Colon (tissue), 2 donors: Measurements from ENCODE around the gene C2.
"Not testable (repeated sequence)": the region's sequence is repeated elsewhere in the genome, so short reads cannot be mapped to it uniquely, and the experiment has no call there.

Experiments used
- FAIRE-seq: peaks from 2 replicates; lab custom pipeline; 2012; peaks lifted over from hg19 to GRCh38; lab: Jason Lieb, UNC
- donor health status: control.
- donor health status: control.

The C2 gene

DNA sequence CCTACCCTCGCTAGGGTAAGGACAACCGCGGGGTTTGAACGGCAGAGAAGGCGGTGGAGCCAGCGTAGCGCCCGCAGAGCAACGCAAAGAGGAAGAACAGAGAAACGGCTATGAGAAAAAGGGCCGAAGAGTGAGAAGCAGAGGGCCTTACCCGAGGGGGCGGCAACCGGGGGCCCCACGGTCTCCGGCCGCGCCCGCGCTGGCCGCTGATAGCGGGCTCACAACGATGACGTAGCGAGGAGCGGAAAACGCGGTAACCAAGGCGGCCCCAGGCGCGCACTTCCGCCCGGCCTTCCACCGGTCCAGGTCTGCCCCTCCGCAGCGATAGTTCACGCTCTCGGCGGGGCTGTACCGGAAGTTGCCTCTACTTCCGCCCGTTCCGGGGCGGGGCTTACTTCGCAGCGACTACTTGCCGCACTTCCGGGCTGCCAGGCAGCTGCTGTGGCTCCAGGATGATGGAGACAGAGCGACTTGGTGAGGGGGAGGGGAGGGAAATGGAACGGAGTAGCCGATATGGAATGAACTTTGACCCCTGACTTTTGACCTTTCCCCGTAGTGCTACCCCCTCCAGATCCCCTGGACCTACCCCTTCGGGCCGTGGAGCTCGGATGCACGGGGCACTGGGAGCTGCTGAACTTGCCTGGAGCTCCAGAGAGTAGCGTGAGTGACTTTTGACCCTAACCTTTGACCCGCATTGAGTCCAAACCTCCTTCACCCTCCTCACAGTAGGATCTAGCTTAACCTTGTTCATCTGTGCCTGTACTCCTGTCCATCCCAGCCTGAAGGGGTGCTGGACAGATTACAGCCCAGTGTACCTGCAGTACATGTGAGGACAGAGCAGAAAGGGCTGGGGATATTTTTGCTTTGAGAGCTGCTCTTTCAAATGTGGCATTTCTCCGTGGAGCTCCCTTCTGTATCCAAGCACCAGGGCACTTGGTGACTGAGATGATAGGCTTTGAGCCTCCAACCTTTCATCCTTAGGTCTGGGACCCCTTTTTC, 31.5 kb downstream of the C2 start, which contains the start of the genes NELFE and SKIC2:
NELFE (minus strand) TSS at position 231 of the 999 bp plus-strand sequence. CDS start 525 bp downstream, outside the sequence.
SKIC2 (plus strand) TSS at position 435 of the 999 bp plus-strand sequence; CDS start at position 453, 18 bp downstream.
- FAIRE-seq, result no peak

DNA sequence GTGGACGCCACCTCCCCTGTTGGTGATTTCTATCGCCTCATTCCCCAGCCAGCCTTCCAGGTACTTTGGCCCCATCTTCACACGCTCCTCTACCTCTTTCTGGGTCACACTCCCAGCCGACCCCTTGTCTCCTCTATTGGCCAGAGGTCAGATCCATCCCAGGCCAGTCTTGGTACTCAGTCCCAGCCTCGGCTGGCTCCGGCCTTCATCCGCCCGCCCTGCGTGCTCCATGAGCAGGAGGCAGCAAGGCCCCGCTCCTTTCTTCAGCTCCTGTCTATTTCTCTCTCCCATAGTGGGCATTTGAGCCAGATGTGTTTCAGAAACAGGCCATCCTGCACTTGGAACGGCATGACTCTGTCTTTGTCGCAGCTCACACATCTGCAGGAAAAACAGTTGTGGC, 34.1 kb downstream of the C2 start:
- no peak for FAIRE-seq

DNA sequence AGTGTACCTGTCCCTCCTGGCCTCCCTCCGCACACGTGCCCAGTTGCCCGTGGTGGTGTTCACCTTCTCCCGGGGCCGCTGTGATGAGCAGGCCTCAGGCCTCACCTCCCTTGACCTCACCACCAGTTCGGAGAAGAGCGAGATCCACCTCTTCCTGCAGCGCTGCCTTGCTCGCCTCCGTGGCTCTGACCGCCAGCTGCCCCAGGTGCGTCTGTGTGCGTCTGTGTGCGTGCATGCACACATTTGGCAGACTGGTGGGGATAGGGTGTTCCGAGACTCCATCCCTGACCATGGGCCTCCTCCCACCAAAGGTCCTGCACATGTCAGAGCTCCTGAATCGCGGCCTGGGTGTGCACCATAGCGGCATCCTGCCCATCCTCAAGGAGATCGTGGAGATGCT, 36.4 kb downstream of the C2 start:
- no peak for FAIRE-seq

DNA sequence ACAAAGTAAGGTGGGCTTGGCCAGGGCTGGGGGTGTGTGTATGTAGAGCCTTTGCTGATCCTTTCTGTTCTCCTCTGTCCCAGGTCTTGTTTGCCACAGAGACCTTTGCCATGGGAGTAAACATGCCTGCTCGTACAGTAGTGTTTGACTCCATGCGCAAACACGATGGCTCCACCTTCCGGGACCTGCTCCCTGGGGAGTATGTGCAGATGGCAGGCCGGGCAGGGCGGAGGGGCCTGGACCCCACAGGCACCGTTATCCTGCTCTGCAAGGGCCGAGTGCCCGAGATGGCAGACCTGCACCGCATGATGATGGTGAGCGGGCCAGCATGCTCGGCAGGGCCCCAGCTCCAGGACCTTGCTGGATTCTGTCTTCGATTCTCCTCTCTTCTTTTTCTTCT, 38.2 kb downstream of the C2 start:
- no peak for FAIRE-seq

DNA sequence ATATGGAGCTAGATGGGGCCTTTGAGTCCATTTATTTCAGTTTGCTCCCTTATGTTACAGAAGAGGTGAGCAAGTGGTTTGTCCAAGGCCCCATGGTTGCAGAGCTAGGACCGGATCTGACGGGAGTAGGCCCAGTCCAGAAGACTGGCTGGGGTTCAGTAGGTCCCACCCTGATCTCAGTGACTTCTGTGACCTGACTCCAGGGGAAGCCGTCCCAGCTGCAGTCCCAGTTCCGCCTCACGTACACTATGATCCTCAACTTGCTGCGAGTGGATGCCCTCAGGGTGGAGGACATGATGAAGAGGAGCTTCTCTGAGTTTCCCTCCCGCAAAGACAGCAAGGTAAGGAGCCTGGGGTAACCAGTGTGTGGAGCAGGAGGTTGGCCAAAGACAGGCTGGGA, 39.0 kb downstream of the C2 start:
- no peak for FAIRE-seq

DNA sequence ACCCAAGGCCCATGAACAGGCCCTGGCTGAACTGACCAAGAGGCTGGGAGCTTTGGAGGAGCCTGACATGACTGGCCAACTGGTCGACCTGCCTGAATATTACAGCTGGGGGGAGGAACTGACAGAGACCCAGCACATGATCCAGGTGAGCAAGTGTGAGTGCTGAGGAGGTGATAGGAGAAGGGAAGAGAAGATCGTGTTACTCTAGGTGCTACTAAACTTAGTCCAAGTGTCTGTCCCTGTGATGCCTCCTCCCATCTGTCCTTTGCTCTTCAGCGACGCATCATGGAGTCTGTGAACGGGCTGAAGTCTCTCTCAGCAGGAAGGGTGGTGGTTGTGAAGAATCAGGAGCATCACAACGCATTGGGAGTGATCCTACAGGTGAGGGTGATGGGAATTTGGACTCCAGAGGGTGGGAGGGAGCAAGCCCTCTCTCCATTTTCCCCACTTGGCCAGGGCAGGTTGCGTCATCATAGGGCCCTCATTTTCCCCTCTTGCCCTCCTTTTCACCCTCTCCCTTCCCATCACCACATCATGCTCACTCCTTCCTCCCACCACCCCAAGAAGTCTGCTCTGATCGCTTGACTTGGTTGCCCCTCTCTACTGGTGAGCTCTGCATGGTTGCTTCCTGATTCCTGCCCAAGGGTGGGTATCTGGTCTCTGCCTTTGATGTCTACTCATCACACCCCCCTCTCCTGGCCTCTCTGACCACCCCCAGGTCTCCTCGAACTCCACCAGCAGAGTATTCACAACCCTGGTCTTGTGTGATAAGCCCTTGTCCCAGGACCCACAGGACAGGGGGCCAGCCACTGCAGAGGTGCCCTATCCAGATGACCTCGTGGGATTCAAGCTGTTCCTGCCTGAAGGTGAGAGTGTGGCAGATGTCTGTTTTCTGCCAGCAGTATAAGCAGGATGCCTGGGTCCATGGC, 39.7 kb downstream of the C2 start:
- no peak for FAIRE-seq

DNA sequence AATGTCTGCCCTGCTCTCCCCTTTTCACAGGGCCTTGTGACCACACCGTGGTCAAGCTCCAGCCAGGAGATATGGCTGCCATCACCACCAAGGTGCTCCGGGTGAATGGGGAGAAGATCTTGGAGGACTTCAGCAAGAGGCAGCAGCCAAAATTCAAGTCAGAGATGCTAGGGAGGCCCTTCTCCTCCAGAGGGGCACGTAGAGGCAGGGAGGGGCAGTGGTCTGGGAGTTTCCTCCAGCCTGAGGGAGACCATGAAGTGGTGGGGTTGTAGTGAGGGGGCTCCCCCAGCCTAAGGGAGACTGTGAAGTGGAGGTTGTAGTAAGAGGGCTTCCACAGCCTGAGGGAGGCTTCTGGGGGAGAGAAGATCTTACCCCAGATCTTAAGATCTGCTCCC, 40.4 kb downstream of the C2 start:
- no peak for FAIRE-seq

DNA sequence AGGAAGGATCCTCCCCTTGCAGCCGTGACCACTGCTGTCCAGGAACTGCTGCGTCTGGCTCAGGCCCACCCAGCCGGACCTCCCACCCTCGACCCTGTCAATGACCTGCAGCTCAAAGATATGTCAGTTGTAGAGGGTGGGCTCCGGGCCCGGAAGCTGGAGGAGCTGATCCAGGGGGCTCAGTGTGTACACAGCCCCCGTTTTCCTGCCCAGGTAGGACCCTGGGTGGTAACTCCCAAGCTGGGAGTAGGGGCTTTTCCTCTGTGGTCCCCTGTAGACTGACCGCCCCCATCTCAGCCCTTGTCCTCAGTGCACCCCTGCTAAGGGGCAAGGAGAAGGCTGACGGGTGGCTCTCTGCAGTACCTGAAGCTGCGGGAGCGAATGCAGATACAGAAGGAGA, 40.8 kb downstream of the C2 start:
- no peak for FAIRE-seq

DNA sequence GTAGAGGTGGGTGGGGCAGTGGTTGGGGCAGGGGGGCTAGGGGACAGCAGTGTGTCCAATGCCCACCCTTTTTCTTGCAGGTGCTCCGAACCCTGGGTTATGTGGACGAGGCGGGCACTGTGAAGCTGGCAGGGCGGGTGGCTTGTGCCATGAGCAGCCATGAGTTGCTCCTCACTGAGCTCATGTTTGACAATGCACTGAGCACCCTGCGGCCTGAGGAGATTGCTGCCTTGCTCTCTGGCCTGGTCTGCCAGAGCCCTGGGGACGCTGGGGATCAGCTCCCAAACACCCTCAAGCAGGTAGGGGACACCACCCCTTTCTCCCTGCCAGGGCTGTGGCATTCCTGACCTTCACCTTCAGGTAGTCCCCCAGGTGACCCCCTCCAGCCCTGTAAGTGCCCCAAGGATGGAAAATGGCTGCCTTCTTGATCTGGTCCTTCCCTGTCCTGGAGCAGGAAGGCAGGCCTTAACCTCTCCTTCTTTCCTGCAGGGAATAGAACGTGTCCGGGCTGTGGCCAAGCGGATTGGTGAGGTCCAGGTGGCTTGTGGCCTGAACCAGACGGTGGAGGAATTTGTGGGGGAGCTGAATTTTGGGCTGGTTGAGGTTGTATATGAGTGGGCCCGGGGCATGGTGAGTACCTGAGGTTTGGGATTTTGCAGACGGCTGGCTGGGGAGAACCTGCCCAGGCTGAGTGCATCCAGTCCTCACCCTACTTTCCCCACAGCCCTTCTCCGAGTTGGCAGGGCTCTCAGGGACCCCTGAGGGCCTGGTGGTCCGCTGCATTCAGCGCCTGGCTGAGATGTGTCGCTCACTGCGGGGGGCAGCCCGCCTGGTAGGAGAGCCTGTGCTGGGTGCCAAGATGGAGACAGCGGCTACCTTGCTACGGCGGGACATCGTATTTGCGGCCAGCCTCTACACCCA, 41.5 kb downstream of the C2 start:
- FAIRE-seq, result no peak

DNA sequence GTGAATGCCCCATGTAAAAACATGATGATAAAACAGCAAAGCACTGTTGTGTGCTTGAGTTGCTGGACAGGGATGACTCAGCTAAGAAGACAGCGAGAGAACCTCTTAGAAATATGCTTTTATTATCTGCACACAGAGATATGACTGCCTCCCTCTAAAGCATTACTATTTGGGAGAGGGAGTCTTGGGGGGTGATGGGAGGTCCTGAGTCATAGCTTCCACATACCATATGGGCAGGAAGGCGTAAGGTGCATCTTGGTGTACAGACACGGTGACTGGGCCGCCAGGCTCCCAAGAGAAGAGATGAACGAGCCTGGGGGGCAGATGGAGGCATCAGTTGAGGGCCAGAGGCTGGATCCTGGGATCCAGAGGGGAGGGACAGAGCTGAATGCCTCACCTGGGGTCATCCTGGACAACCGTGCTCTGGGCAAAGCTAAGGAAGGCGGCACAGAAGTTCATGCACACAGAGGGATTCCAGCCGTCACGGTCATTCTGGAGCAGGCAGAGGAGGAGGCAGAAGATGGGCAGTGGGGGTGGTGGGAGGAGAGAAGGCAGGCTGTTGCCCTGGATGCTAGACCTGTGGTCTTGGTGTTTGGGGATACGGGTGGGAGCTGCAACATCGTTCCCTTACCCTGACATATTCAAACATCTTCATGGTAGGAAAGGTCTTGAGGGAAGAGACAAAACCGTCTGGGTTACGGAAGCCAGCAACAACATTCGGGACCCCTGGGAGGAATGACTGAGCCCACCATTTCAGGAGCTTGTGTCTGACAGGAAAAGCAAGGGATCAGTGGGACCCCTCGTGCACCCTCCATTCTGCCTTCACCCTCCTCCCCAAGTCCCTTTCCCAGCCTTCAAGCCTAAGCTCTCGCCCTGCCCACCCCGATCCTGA, 42.4 kb downstream of the C2 start:
- no peak for FAIRE-seq

DNA sequence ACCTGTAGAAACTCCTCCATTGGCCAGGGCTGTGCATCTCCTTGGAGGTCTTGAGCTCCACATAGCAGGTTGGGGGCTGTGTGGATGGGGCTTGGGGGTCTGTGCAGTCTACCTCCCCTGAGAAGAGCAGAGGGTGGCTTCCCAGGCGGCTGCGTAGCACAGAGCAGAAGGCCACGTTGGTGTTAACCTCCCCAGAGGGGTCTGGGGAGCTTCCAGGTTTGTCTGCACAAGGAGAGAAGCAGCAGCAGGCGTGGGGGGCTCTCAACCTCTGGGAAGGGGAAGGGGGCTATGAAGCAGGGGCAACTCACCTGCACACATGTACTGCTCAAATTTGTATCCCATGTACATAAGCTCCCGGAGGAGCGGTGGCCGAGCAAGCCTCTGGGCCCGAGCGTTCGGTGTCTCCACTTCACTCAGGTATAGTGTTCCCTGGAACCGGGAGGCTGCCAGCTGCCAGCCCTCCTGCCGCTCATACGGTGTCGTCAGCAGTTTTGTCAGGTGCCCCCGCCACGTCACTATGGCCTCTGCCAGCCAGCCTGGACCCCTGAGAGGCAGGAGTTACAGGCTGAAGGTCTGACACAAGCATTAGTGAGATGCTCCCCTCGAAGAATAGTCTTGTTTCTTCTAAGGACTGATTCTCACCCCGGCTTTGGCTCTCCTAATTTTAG, 43.2 kb downstream of the C2 start:
- FAIRE-seq, result no peak

DNA sequence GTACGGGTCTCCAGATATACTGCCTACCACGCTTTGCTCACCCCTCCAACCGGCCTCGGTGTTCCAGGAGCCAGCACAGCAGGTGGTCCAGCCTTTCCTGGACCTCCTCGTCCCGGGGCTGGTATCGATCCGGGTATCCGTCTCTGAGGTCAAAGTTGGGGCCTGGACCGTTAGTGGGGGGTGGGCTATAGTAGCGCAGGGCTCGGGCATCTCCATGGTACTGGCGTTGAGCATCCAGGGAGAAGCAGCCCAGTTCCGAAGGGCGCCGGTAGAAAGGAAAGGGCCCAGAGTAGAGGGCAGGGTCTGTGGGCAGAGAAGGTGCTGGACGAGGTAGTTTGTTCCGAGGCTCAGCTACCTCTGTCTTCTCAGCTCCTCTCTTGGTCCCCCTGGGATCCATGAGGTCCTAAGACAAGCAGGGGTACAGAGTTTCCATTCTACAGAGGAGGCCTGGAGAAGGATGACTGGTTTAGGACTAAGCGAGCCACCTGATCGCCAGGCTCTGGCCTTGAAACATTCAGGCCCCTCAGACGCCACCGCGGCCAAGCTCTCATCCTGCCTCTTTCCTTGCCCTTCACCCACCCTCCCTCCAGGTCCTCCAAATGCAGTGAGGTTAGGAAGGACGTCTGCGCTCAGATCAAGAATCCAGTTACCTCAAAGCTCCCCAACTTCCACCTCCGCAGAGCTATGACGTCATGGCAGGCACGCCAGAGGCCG, 43.9 kb downstream of the C2 start:
- no peak for FAIRE-seq

DNA sequence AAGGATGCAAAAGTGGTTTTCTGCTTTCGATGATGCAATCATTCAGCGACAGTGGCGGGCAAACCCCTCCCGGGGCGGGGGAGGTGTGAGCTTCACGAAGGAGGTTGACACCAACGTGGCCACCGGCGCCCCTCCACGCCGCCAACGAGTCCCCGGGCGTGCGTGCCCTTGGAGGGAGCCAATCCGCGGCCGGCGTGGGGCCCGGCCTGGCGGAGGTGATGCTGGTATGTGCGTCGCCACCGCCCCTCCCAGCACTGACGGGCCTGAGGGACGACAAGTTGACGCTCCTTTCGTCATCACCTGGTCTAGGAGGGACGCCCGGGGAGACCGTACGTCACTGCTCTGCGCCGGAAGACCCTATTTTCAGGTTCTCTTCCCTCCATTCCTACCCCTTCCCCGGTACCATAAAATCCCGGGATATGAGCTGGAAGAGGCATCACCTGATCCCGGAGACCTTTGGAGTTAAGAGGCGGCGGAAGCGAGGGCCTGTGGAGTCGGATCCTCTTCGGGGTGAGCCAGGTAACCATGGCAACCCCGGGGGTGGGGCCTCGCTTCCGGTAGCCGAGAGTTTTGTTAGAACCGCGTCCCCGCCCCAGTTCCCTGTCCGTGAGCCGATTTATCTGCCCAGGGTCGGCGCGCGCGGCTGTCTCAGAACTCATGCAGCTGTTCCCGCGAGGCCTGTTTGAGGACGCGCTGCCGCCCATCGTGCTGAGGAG, 44.6 kb downstream of the C2 start, which contains the start of gene DXO:
DXO (minus strand) TSS at position 146 of the 716 bp plus-strand sequence. CDS start 463 bp downstream, outside the sequence.
- FAIRE-seq, result no peak

DNA sequence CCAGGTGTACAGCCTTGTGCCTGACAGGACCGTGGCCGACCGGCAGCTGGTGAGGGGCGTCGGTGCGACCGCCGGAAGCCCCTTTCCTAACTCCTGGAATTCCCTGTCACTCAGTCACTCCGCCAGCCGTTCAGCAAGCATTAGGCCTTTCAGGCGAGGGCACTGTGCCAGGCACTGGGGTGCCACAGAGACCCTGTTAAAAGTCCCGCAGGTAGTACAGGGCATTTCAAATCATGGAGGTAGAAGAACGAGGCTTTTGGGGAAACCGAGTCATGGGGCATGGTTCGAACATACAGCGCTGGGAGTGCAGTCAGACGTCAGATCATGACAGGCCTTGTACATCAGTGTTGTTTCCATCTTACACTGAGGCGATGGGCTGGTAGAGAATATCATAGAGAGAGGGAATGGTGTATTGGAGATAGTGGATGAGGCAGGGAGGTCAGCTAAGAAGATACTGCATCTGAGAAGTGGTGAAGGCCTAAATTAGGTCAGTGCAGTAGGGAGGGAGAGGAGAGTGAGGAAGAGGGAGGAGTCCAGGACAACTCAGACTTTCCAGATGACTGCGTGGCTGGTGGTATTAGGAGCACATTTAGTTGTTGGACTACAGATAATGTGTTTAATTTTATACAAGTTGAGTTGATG, 45.3 kb downstream of the C2 start:
- no peak for FAIRE-seq

DNA sequence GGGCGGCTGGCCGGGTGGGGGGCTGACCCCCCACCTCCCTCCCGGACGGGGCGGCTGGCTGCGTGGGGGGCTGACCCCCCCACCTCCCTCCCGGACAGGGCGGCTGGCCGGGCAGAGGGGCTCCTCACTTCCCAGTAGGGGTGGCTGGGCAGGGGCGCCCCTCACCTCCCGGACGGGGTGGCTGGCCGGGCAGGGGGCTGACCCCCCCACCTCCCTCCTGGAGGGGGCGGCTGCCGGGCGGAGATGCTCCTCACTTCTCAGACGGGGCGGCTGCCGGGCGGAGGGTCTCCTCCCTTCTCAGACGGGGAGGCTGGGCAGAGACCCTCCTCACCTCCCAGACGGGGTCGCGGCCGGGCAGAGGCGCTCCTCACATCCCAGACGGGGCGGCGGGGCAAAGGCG, 48.5 kb downstream of the C2 start:
- FAIRE-seq, result not testable (repeated sequence)

DNA sequence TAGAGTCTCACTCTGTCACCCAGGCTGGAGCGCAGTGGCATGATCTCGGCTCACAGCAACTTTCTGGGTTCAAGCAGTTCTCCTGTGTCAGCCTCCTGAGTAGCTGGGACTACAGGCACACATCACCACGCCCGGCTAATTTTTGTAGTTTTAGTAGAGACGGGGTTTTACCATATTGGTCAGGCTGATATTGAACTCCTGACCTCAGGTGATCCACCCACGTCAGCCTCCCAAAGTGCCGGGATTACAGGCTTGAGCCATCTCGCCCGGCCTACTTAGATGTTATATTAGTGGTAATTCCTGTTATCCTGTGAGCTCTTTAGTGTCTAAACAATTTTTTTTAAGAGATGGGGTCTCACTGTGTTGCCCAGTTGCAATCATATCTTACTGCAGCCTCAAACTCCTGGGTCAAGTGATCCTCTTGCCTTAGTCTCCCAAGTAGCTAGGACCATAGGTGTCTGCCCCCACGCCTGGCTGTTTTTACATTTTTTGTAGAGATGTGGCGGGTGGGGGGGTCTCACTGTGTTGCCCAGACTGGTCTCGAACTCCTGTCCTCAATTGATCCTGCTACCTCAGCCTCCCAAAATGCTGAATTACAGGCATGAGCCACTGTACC, 50.4 kb downstream of the C2 start:
- no peak for FAIRE-seq

DNA sequence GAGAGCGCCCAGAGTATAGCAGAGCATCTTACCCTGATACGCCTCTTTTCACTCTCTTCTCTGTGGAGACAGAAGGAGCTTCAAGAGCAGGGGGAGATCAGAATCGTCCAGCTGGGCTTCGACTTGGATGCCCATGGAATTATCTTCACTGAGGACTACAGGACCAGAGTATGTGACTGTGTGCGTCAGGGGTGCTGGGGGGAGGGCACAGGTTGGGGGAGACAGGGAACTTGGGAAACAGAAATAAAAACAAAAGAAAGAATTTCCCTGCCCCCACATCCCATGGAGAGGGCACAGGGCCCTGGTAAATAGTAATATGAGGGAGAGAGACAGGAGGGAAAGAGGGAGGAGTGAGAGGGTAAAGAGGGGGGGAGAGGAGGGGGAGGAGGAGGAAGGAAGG, 51.3 kb downstream of the C2 start:
- FAIRE-seq, result no peak
